HG02870 (cell line): Measurements from ENCODE around the gene C6.

ENCODE experiments used
- ATAC-seq: cut with Tn5 transposase; IDR thresholded peaks from one replicate; pipeline ENCODE4 v1.9.1; 2021; ENCODE audit warnings: mild to moderate bottlenecking, moderate library complexity; ENCODE audit not compliant: unreplicated experiment

Gene C6

DNA sequence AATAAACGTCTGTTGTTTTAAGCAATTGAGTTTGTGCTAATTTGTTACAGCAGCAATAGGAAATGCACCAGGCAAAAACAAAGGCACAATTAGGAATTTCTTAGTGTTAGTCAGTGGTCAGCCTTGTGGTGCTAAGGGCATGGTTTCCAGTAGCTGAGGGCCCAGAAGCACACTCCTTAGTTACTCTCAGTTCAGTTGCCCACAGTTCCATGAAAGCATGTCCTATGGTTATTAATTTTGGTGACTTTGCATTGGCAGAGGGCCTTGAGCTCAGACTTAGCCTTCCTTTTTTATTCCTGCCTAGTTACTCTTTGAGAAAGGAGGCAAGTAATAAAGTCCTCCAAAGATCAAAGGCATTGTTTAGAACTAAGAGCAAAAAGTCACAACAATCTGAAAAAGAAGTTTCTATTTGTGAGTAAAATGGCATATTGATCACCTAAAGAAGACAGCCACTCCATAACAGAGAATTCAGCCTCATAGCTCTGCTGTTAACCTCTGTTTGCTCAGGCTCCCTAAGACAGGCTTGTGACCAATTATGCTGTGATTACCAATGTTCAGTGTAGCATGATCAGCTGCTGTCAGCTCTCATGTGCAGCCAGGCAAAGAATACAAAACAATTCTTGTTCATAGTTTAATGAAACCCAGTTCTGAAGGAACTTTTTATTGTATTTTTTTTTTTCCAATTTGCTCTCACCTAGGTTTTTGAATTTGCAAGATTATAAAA, 85.2 kb downstream of the C6 start:
- no peak for ATAC-seq

DNA sequence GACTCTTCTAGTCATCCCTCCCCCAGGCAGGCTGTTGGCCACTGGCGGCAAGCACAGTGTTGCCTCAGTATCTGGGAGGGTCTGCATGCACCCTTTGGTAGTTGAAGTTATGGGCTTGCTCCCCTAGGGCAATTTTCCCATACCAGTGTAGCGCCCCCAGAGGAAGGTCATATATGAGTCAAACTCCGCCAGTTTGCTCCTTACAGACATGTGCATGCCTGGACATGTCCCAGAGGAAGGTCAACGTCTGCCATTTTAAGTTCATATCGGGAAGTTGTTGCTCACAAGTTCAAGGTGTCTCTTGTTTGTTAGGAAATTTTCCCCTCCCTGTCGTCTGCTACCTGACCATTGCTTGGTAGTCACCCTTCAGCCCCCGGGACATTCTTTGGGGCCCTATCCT, 90.9 kb downstream of the C6 start:
- no peak for ATAC-seq

DNA sequence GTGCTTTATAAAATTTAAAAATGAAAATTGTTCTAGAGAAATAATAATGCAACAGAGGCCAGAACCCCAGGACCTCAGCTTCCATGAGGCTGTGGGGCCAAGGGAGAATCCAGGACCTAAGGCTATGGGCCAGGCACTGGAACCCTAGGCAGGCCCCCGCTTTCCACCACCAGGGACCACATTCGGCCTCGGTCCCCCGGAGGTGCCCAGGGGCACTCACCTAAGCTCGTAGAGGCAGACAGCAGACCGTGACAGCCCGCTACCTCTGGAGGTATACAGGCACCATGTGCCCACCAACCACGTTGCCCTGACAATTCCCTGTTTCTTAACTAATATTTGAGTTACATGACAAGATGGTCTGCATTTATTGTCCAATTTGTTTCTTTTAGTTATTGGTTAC, 92.7 kb downstream of the C6 start:
- no peak for ATAC-seq

DNA sequence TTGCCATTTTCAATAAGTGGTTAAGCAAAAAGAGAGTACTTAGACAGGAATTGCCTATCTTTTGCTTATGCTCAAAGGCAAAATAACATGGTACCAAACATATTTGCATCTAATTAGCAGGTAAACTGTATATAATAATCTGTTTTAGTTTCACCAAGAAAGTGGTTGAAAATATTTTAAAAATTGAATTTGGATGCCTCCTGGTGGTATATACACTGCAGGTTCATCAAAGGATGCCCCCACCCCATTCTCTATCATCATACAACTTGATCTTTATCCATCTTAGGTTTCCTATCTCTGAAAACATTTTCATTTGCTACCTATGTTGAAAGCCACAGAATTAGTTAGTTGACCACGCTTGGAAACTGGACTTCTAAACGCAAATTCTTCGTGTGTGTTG, 95.2 kb downstream of the C6 start:
- ATAC-seq, result no peak

DNA sequence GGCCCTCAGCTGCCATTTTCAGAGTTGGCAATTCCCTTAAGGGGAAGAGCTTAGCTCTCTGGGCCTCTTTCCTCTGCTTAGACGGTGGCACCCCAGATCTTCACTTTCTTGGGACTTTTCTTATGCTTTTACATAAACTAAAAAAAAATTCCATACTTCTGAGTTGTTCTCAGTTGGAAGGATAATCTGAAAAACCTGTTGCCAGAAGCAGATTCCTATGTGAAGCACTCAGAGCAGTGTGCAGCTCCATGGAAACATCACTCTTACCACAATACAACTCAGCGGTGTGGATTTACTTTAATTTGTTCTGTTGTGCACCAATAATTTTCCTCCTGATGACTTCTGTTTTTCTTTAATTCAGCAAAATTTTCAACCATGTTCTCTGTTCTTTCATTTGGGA, 98.1 kb downstream of the C6 start:
- ATAC-seq, result no peak

DNA sequence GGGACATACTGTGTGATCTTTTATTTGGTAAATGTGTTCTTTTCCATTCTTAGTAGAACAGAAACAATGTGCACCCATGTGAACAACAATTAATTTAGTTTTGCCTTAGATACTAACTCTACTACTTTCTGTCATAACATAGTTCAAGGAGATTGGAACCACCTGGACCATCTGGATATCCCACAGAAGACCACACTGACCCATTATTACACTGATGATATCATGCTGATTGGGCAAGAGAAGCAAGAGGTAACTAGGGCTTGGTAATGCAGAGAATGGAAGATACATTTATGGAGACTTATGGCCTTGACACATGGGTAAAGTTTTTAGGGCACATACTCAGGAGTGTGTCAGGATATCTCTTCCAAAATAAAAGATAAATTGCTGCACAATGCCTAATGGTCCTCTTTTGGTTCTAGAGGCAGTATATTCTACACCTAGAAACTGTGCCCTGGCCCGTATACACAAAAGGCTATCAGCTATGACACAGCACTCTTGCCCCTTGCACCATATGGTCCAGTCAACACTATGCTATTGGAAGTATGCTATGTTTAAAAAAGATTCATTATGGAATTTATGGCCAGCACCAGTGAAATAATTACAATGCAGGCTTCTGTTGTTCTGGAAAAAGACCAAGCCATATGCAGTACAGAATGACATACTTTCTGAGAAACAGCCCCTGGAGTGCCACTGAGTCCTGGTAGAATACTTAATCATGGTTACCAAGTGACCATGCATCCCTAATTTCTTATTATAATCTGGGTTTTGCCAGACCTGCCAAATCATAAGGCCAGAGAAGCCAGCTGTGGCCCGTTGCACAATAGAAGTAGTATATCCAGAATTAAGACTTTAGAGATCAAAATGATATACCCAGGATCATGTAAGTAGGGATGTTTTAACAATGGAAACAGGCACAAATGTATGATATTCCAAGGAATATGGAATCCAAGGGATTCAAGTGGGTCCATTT, 100.6 kb downstream of the C6 start:
- ATAC-seq, result no peak

DNA sequence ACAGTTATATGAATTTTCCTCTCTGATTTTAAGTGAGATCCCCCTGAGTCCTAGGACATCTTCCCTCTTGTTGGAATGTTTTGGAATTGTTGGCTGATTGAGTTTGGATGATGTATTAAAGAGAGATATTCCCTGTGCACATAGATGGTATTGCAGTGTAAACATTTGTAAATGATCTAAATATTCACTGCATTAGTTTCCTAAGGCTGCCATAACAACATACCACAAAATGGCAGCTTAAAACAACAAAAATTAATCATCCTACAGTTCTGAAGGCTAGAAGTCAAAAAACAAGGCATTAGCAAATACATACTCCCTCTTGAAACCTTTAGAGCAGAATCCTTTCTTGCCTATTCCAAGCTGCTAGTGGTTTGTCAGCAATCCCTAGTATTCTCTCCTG, 104.1 kb downstream of the C6 start:
- no peak for ATAC-seq

DNA sequence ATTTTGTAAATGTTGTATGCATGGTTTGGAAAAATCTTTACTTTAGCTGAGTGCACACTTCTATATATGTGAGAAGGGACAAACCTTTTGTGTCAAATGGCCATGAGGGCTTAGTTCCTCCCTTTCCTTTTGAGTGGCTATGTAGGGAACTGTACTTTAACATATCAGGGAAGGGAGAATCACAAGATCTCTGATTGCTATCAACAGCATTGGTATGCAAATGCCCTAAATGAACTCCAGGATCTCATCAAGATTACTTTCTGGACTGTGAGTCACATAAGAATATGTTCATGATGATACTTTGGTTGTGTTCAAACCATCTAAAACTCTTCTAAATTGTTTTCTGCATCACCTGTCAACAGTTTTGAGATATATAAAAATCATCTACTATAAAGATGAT, 111.0 kb downstream of the C6 start:
- no peak for ATAC-seq

DNA sequence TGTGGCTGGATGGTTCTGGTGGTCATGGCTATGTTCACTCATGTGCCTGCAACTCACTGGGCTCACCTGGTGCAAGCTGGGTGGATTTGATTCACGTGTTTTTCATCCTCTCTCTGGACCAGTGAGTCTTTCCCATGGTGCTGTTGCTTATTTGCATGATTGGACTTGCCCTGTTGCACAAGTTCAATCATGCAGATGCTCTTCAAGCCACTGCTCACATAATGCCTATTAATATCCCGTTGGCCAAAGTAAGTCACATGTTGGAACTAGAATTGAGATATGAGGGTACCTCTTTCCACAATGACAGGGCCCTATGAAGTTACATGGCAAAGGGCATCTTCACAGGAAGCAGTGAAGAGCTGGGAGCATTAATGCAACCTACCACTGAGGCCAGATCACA, 115.7 kb downstream of the C6 start:
- ATAC-seq, result no peak

DNA sequence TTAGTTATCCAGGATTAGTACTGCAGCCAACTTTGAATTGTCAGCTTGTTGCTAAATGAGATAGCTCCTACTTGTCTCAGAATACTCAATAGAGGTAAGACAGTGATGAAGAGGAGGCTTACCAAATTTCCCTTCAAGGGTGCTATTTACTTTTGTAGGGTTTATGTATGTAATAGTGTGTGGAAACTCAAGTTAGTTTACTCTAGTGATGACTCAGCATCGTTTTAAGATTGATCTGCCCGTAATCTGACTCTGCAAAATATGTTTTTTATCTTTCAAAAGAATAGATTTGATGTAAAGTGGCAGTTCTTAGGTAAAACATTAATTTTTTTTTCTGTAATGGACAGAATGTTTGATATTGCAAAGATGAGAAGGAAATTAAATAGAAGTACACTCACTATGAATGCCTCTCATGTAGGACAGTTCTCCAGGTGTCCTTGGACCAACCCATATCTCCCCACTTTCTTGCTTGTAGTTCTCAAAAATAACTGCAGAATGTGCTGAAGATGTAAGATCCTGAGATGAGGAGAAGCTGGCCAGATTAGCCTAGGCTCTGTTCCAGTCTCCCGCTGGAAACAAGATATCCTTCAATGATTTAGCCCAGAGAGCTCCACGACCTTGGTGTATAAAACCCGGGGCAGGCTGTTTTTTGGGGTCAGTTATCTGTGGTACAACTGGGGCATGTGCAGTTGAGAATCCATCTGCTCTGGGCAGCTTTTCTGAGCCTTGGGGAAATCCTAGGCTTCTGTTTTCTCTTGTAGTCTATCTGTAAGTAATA, 117.8 kb downstream of the C6 start:
- no peak for ATAC-seq

DNA sequence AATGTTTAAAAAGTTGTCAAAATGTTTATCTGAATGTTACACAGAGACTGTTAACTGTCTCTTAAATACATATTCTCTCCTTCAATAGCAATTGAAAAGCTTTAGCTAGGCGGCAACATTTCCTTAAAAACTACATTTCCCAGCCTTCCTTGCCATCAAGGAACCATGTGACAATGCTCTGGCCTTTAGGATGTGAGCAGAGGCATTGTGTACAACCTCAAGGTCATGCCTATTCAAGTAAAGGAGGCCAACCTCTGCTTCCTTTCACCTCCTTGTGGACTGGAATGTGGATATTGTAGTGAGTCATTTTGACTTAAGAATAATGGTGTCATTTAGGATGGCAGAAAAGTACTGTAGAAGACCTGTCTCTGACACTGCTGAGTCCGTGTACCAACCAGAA, 118.5 kb downstream of the C6 start:
- no peak for ATAC-seq

DNA sequence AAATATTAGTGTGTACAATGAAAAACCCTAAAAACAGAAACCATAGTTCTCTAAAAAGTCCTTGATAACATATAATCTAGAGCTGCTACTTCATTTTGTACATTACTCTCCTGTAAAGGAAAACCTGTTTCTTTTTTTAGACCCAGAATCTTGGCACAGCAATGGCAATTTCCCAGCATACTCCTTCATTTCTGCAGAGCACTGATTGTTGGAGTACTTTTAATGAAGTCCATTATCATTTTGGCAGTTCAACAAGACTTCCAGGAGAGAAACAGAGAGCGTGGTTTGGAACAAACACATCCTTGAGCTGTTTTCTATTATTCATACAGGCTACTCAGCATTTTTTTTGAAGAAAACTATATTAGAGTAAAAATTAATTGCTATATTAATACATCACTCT, 119.5 kb downstream of the C6 start:
- no peak for ATAC-seq
